HepG2 (cell line): ENCODE data around the gene KDM5B. TPM values are rescaled to one million over a fixed set of nuclear protein-coding genes. Genes with fewer than 3 reads are reported as not detected.

Experiments used
- E2F1 ChIP-seq: sonication (generic); formaldehyde crosslinking; IDR thresholded peaks from 2 replicates; pipeline ENCODE4 v1.5.0; 2020; ENCODE audit warnings: missing genetic modification reagents
- GMEB2 ChIP-seq: IDR thresholded peaks from 2 replicates; pipeline ENCODE4 v1.6.1; 2016; ENCODE audit warnings: missing biosample characterization, missing genetic modification reagents, low read depth
- NFAT5 ChIP-seq: sonication (generic); formaldehyde crosslinking; IDR thresholded peaks from 2 replicates; pipeline ENCODE4 v1.4.0; 2020; ENCODE audit warnings: missing genetic modification reagents
- NFYC ChIP-seq: IDR thresholded peaks from 2 replicates; pipeline ENCODE4 v1.6.1; 2016; ENCODE audit warnings: missing genetic modification reagents, missing compliant biosample characterization
- ZUFSP ChIP-seq: sonication (generic); formaldehyde crosslinking; IDR thresholded peaks from 2 replicates; pipeline ENCODE4 v1.9.0; 2021; ENCODE audit warnings: missing genetic modification reagents, mild to moderate bottlenecking, borderline replicate concordance
- polyA plus RNA-seq, 8 experiments: library from polyadenylated mRNA; depleted of rRNA in 3 of 8; stranded (reverse) in 7 of 8; unstranded in 1 of 8; fragments of >200 nt; fragmentation: Illumina TruSeq in 4 of 8; extraction: Trizol in 4 of 8; gene quantifications; 2 replicates each; pipeline versions ENCODE4 v1.2.1 to v1.2.3, GENCODE V29; 2011 to 2016; ENCODE audit warnings: low read depth in 4 of 8, missing spikeins in 1 of 8, mixed read lengths in 1 of 8; ENCODE audit not compliant: insufficient read depth in 1 of 8
- total RNA-seq, 5 experiments: library from RNA; depleted of rRNA; stranded (reverse); fragments of >200 nt; fragmentation: Illumina TruSeq; extraction: Trizol; gene quantifications; 2 replicates each; pipeline ENCODE4 v1.2.3, GENCODE V29; 2016; ENCODE audit warnings: low read depth in 1 of 5

Gene KDM5B
- total and polyA plus RNA-seq, 2 of the 13 experiments (the other 11 are each of a cell fraction or from before 2014, with no cell fraction given), result 34.2 to 35.4 TPM

- TF ChIP-seq NFAT5 (CRISPR knock-in tag) (no peak), E2F1 (no peak), GMEB2 (CRISPR knock-in tag) (no peak), ZUFSP (CRISPR knock-in tag) (no peak), NFYC (CRISPR knock-in tag) (no peak)
Measured at GRCh38 chr1:202854787-202855186, 46.6 kb upstream of the KDM5B start (continued).
